Sigmoid colon (tissue), 4 donors: Measurements from ENCODE around the gene ERVMER34-1.

Experiments used
- CTCF ChIP-seq, 4 experiments: fragments of 450-650 bp in 3 of 4; fragments of 200-600 bp in 1 of 4; IDR thresholded peaks; one replicate each; pipeline ENCODE4 v1.5.1; 2016 to 2019; ENCODE audit warnings: antibody characterized with exemption in 4 of 4, mild to moderate bottlenecking in 3 of 4, moderate library complexity in 2 of 4
- POLR2AphosphoS5 ChIP-seq, 4 donors: sonication (generic); formaldehyde crosslinking; IDR thresholded peaks; one replicate each; pipeline ENCODE4 v1.6.1; 2017; ENCODE audit warnings: antibody characterized with exemption in 4 of 4

GRCh38 chr4:52799813-52800212 lies 48.6 kb upstream of the ERVMER34-1 start:
- TF ChIP-seq POLR2AphosphoS5 (IDR thresholded peaks at IDR 0.05) (no peak), CTCF (IDR thresholded peaks at IDR 0.05) (no peak)
